Hair follicular keratinocyte (primary cell): Measurements from ENCODE around the gene PPL. TPM values are rescaled to one million over a fixed set of nuclear protein-coding genes. Genes with fewer than 3 reads are reported as not detected.

Experiments used
- total RNA-seq: library from RNA; depleted of rRNA; stranded (reverse); fragments of >200 nt; gene quantifications from 2 replicates; pipeline ENCODE4 v1.2.3, GENCODE V29; 2015

The PPL gene, protein sequence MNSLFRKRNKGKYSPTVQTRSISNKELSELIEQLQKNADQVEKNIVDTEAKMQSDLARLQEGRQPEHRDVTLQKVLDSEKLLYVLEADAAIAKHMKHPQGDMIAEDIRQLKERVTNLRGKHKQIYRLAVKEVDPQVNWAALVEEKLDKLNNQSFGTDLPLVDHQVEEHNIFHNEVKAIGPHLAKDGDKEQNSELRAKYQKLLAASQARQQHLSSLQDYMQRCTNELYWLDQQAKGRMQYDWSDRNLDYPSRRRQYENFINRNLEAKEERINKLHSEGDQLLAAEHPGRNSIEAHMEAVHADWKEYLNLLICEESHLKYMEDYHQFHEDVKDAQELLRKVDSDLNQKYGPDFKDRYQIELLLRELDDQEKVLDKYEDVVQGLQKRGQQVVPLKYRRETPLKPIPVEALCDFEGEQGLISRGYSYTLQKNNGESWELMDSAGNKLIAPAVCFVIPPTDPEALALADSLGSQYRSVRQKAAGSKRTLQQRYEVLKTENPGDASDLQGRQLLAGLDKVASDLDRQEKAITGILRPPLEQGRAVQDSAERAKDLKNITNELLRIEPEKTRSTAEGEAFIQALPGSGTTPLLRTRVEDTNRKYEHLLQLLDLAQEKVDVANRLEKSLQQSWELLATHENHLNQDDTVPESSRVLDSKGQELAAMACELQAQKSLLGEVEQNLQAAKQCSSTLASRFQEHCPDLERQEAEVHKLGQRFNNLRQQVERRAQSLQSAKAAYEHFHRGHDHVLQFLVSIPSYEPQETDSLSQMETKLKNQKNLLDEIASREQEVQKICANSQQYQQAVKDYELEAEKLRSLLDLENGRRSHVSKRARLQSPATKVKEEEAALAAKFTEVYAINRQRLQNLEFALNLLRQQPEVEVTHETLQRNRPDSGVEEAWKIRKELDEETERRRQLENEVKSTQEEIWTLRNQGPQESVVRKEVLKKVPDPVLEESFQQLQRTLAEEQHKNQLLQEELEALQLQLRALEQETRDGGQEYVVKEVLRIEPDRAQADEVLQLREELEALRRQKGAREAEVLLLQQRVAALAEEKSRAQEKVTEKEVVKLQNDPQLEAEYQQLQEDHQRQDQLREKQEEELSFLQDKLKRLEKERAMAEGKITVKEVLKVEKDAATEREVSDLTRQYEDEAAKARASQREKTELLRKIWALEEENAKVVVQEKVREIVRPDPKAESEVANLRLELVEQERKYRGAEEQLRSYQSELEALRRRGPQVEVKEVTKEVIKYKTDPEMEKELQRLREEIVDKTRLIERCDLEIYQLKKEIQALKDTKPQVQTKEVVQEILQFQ (N-terminal part only)
- 27.0 and 51.1 TPM in 2 replicates for total RNA-seq

DNA sequence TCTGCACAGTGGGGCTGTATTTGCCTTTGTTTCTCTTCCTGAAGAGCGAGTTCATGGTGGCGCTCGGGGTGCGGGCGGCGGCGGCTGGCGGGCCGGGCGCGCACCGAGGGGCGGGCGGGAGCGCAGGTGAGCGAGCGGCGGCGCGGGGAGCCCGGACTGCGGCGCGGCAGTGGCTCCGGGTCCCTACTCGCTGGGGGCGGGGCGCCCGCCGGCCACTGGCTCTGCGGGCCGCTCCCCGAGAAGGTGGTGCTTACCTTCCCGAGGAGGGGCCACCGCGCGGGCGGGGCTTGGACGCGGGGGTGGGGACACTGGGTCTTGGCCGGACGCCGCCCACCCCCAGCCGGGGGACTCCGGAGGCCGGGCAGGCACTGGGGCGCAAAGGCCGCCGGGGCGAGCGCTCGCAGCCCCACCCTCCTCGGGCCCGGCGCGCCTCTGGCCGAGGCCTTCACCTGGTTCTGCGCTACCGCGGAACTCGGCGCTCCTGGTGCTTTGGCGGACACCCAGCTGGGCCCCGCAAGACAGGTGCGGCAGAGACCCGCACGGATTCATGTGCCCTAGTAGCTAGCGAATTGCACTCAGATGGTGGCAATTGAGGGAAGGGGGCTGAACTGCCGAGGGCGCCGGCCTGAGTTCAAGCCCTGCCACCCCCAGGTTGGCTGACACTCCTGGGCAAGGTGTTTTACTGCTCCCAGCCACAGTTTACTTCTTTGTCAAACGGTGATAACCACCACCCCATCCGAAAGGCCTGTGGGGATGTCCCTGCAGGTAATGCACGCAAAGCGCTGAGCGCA, at the start of gene PPL:
Gene PPL (minus strand): TSS at position 158 of the 791 bp plus-strand sequence. CDS start 103 bp downstream, at position 55.

DNA sequence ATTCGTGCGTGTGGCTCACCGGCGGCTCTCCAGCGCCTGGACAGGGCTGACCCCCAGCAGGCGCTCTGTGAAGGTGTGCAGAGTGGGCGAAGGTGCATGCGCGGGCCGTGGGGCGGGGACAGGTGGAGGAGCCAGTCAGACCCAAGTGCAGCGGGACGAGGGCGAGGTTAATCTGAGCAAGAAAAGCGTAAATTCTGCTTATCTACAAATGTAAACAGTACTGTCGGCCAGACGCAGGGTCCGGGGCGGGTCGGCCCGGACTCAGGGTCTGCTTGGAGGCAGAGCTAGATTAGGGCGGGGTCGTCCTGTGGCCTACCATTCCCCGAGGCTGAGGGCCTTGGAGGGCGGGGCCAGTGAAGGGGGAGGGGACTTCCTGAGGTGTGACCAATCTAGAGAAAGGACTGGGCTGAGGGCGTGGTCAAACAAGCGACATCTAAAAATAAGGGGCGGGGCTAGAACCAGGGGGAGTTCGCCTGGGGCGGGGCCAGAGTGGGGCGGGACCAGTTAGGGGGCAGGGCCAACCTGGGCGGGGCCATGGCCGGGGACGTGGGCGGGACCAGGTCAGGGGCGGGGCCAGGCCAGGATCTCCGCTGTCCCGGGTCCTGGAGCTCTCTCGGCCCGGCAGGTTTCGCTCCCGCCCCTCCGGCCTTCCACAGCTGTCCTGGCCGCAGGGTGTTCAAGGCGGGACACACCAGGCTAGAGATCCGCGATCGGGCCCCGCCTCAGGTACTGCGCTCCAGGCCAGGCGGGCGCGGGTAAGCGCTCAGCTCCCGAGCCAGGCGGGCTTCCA, 21.0 kb upstream of the PPL start, which contains the start of gene SEC14L5:
Gene SEC14L5 (plus strand): TSS at position 611 of the 790 bp plus-strand sequence. CDS start 994 bp downstream, outside the sequence.

DNA sequence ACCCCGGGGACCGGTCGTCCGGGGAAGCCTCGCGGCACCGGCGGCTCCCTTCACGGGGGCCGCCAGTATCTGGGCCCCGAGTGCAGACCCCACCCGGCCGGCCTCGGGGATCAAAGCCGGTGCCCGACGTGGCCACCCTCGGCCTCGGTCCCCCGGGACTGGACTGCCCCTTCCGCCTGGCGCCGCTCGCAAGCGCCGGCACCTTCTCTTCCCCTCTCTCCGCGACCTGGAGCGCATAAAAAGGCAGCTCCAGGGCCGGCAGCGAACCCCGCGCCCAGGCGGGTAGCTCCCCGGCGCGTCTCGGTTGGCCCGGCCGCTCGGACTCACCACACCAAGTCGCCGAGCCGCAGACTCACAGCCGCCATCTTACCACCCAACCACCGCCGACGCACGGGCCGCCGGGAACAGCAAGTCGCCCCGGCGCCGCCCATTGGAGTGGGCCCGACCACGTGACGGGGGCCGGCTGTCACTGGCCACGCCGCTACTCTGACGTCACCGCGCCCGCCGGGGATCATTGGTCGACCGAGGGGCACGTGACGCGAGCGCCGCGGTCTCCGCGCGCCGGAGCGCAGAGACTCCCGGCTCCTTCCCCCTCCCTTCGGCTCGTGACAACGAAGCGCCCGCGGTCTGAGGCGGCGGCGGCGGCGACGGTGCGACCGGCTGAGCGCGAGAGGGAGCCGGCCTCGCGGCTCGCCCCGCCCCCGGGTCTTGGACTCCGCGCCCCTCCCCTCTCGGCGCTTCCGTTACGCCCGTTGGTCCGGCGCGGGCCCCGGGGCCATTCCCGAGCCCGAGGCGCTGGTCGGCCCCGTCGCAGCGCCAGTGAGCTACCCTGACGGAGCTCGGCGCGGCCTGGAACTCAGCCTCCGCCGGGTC, 89.8 kb downstream of the PPL start, which contains the start of the genes GLYR1 and UBN1:
Gene GLYR1 (minus strand): TSS at position 388 of the 873 bp plus-strand sequence. CDS start 23 bp downstream, at position 365.
Gene UBN1 (plus strand): TSS at position 581 of the 873 bp plus-strand sequence. CDS start 5,437 bp downstream, outside the sequence.

Other genes starting within 250 kb of the PPL start
- 28.0 and 37.7 TPM in 2 replicates for gene NUDT16L1, start 243.6 kb downstream of the PPL start, total RNA-seq
- gene ANKS3, start 202.9 kb downstream of the PPL start, total RNA-seq: 12.6 and 17.0 TPM in 2 replicates
- 0.55 TPM in 1 of 2 replicates, not detected in the other for gene DNAAF8, start 202.6 kb downstream of the PPL start, total RNA-seq
- gene ZNF500, start 170.0 kb downstream of the PPL start, total RNA-seq: 3.4 and 7.4 TPM in 2 replicates
- not detected in 2 replicates for gene SEPTIN12, start 148.8 kb downstream of the PPL start, total RNA-seq
- gene SMIM22, start 141.8 kb downstream of the PPL start, total RNA-seq: 1.2 TPM in 1 of 2 replicates, not detected in the other
- gene ROGDI, start 134.5 kb downstream of the PPL start, total RNA-seq: 21.0 and 23.0 TPM in 2 replicates
- gene GLYR1, start 89.9 kb downstream of the PPL start, total RNA-seq: 20.8 and 27.3 TPM in 2 replicates
- 23.0 and 23.5 TPM in 2 replicates for gene UBN1, start 89.7 kb downstream of the PPL start, total RNA-seq
- gene SEC14L5, start 21.2 kb upstream of the PPL start, total RNA-seq: 0.08 TPM in 1 of 2 replicates, not detected in the other
- gene NAGPA, start 96.8 kb upstream of the PPL start, total RNA-seq: 18.2 and 19.8 TPM in 2 replicates
- not detected in 2 replicates for gene C16orf89, start 128.8 kb upstream of the PPL start, total RNA-seq
- 22.6 and 25.2 TPM in 2 replicates for gene ALG1, start 134.7 kb upstream of the PPL start, total RNA-seq
- 20.0 and 22.7 TPM in 2 replicates for gene EEF2KMT, start 160.6 kb upstream of the PPL start, total RNA-seq